Neutrophil (primary cell): ENCODE data around the gene COX6A1.

Source experiments
- H3K27ac ChIP-seq: fragments of 200-600 bp; sonication (generic); 2 replicates; pipeline ENCODE4 v1.5.1; 2016; ENCODE audit warnings: mild to moderate bottlenecking, moderate library complexity
- H3K27me3 ChIP-seq: fragments of 200-600 bp; sonication (generic); 2 replicates; pipeline ENCODE4 v1.6.0; 2016; ENCODE audit warnings: mild to moderate bottlenecking
- H3K36me3 ChIP-seq: fragments of 200-600 bp; sonication (generic); 2 replicates; pipeline ENCODE4 v1.5.1; 2017
- H3K4me1 ChIP-seq, 2 experiments: fragments of 200-600 bp in 1 of 2; sonication (generic) in 1 of 2; 1 replicate in 1 of 2; 2 replicates in 1 of 2; pipeline versions ENCODE4 v1.5.1 to v1.6.1; 2013 to 2016; ENCODE audit warnings: low read depth in 1 of 2, low read length in 1 of 2, mild to moderate bottlenecking in 1 of 2, moderate library complexity in 1 of 2; ENCODE audit not compliant: control insufficient read depth in 1 of 2, insufficient read depth in 1 of 2
- H3K4me3 ChIP-seq, 2 experiments: fragments of 200-600 bp in 1 of 2; sonication (generic) in 1 of 2; 1 replicate in 1 of 2; 2 replicates in 1 of 2; pipeline ENCODE4 v1.5.1; 2013 to 2016; ENCODE audit warnings: low read depth in 1 of 2, low read length in 1 of 2, mild to moderate bottlenecking in 1 of 2, moderate library complexity in 1 of 2
- H3K9me3 ChIP-seq: fragments of 200-600 bp; sonication (generic); 2 replicates; pipeline ENCODE4 v1.5.1; 2016
- TF ChIP-seq, protein P1 (sequence below): fragments of 200-600 bp; sonication (generic); IDR thresholded peaks from 2 replicates; pipeline ENCODE4 v1.5.1; 2016; ENCODE audit warnings: antibody characterized with exemption

COX6A1 gene

DNA sequence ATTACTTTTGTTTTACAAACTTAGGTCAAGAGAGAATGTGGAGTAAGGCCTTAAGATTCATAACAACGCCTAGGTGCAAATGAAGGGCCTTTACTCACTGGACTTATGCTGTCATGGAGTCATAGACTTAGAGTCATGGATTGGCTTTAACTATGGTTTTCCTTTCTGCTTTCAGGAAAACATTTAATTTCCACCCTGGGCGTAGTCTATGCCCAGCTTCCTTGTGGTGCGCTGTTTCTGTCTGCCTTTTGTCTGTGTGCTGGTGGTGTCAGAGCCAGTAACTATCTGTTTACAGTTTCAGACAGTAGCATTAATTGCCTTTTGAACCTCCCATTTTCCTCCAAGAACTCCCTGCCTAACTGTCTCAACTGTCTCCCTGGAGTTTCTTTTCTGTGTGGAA, 31.8 kb upstream of the COX6A1 start:
- H3K27me3 ChIP-seq, result peaks cover 26% of the 10 kb centered on the region
- TF ChIP-seq, protein P1, sequence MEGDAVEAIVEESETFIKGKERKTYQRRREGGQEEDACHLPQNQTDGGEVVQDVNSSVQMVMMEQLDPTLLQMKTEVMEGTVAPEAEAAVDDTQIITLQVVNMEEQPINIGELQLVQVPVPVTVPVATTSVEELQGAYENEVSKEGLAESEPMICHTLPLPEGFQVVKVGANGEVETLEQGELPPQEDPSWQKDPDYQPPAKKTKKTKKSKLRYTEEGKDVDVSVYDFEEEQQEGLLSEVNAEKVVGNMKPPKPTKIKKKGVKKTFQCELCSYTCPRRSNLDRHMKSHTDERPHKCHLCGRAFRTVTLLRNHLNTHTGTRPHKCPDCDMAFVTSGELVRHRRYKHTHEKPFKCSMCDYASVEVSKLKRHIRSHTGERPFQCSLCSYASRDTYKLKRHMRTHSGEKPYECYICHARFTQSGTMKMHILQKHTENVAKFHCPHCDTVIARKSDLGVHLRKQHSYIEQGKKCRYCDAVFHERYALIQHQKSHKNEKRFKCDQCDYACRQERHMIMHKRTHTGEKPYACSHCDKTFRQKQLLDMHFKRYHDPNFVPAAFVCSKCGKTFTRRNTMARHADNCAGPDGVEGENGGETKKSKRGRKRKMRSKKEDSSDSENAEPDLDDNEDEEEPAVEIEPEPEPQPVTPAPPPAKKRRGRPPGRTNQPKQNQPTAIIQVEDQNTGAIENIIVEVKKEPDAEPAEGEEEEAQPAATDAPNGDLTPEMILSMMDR, result no peak
- no peak overlapping the region for H3K27ac ChIP-seq

DNA sequence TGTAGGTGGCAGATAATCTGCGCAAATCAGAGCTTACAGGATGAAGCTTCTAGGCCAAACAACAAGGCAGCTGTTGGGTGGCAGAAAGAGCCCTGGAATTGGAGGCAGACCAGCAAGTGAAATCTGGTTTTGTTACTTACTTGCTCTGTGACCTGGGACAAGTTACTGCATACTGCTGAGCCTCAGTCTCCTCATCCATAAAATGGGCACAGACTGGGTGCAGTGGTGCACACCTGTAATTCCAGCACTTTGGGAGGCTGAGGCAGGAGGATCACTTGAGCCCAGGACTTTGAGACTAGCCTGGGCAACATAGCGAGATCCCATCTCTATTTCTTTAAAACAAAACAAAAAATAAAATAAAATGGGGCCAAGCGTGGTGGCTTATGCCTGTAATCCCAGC, 31.4 kb upstream of the COX6A1 start:
- TF ChIP-seq, protein P1, result no peak
- no peaks in the 10 kb centered on the region for H3K9me3 ChIP-seq
- H3K4me1 ChIP-seq, result no peaks in the 10 kb centered on the region
- H3K4me3 ChIP-seq, result no peak overlapping the region
- H3K27me3 ChIP-seq, result peaks cover 22% of the 10 kb centered on the region
- no peak overlapping the region for H3K27ac ChIP-seq
- H3K36me3 ChIP-seq, result no peaks in the 10 kb centered on the region

More for the DNA sequence above, 31.8 kb upstream of the COX6A1 start:
- no peak overlapping the region for H3K4me3 ChIP-seq
- H3K36me3 ChIP-seq, result no peaks in the 10 kb centered on the region
- no peaks in the 10 kb centered on the region for H3K9me3 ChIP-seq
- H3K4me1 ChIP-seq, result no peaks in the 10 kb centered on the region

DNA sequence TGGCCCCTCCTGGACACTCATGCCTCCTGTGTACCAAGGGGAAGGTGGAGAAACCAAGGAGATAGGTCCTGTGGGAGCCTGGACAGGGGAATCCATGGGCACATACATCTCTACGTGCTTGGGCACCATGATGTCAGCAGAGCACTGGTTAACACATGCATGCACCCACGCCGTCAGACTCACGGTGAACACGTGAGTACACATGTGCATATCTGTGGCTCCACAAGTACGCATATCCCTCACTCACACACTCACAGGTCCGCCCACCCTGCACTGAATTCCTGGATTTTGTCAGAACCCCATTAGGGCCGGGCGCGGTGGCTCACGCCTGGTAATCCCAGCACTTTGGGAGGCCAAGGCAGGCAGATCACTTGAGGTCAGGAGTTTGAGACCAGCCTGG, 29.1 kb upstream of the COX6A1 start:
- Histone ChIP-seq H3K27me3 (peaks cover 7% of the 10 kb centered on the region), H3K4me3 (no peak overlapping the region), H3K27ac (no peak overlapping the region), H3K4me1 (no peaks in the 10 kb centered on the region), H3K36me3 (no peaks in the 10 kb centered on the region), H3K9me3 (no peaks in the 10 kb centered on the region)
- TF ChIP-seq, protein P1, result no peak

DNA sequence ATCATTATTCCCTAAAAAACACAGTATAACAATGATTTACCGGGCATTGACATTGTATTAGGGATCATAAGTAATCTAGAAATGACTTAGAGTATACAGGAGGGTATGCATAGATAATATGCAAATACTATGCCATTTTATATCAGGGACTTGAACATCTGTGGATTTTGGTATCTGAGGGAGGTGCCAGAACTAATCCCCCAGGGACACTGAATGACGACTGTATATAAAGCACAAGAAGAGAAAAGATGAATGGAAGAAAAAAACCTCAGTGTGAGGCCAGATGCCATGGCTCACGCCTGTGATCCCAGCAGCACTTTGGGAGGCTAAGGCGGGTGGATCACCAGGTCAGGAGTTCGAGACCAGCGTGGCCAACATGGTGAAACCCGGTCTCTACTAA, 25.5 kb upstream of the COX6A1 start:
- TF ChIP-seq, protein P1, result no peak
- no peaks in the 10 kb centered on the region for H3K9me3 ChIP-seq
- H3K4me1 ChIP-seq, result no peaks in the 10 kb centered on the region
- H3K36me3 ChIP-seq, result no peaks in the 10 kb centered on the region
- H3K27me3 ChIP-seq, result no peaks in the 10 kb centered on the region
- no peak overlapping the region for H3K4me3 ChIP-seq
- no peak overlapping the region for H3K27ac ChIP-seq

DNA sequence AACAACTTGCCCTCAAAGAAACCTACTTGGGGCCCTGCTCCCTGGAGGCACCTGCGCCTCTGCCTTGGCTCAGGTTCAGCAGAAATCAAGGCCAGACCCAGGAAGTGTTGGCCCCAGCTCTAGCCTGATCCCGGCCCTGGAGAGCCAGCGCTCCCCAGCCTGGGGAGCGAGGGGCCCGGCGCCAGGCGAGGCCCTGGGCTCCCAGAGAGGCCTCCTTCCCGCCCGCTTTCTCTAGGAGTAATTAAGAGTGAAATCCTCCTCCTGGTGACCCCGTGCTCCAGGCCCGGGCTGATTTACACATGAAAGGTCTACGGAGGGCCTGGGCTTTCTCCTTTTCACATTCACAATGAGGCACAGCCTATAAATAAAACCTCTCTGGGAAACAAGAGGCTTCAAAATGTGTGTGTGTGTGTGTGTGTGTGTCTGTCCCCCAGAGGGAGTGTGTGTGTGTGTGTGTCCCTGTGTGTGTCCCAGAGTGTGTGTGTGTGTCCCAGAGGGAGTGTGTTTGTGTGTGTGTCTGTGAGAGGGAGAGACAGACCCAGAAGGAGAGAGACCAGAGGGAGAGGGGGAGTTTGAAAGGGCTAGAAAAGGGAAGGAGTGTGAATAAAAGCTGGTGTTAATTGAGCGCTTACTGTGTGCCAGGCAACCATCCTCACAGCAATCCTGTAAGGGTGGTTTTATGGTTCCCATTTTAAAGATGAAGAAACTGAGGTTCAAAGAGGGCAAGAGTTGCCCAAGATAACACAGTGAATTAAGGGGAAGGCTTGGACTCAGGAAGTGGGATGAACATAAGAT, 23.8 kb upstream of the COX6A1 start:
- H3K36me3 ChIP-seq, result no peaks in the 10 kb centered on the region
- H3K4me3 ChIP-seq, result no peak overlapping the region
- TF ChIP-seq, protein P1, result no peak
- no peak overlapping the region for H3K27ac ChIP-seq
- H3K9me3 ChIP-seq, result no peaks in the 10 kb centered on the region
- H3K4me1 ChIP-seq, result no peaks in the 10 kb centered on the region
- no peaks in the 10 kb centered on the region for H3K27me3 ChIP-seq
